Testis (tissue), 2 donors: ENCODE results near the gene HIPK3.

Experiments used
- CTCF ChIP-seq, 3 experiments: fragments of 450-650 bp in 2 of 3; fragments of 200-600 bp in 1 of 3; sonication (generic) in 1 of 3; IDR thresholded peaks; one replicate each; pipeline ENCODE4 v1.5.1; 2016 to 2019; ENCODE audit warnings: antibody characterized with exemption in 3 of 3, mild to moderate bottlenecking in 2 of 3, moderate library complexity in 1 of 3
- POLR2A ChIP-seq: fragments of 450-650 bp; IDR thresholded peaks from one replicate; pipeline ENCODE4 v1.6.1; 2017; ENCODE audit warnings: antibody characterized with exemption, mild to moderate bottlenecking, moderate library complexity

DNA sequence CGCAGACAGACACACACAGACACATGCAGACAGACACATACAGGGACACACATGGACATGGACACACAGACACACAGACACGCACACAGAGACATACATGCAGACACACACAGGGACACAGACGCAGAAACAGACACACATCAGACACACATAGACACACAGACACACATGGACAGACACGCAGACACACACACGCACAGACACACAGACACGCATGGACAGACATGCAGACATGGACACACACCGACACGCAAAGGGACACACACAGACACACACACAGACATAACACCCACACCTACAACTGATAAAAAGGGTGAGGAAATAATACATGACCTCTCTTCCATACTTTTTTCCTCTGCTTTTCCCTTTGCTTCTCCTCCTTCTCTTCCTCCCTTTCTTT, 146.2 kb downstream of the HIPK3 start:
- TF ChIP-seq CTCF (IDR thresholded peaks at IDR 0.05): no peak
- TF ChIP-seq POLR2A: no peak
